NCI-H510A (cell line): Measurements from ENCODE around the gene SETD3.

Experiments used
- DNase-seq: peaks from one replicate; lab custom pipeline; 2025; lab: John Stamatoyannopoulos, UW

Gene SETD3

GRCh38 chr14:99423434-99423833 is 57.2 kb downstream of the SETD3 start:
- DNase-seq, result no peak

- DNase-seq, result no peak
Measured at GRCh38 chr14:99422228-99423010, 58.2 kb downstream of the SETD3 start.

- peak; percentile 52 for DNase-seq
Measured at GRCh38 chr14:99420711-99421110, 59.9 kb downstream of the SETD3 start.

- DNase-seq, result no peak
Measured at GRCh38 chr14:99419905-99420304, 60.8 kb downstream of the SETD3 start.

- no peak for DNase-seq
Measured at GRCh38 chr14:99418242-99418641, 62.4 kb downstream of the SETD3 start.

GRCh38 chr14:99416909-99417308 is 63.8 kb downstream of the SETD3 start:
- no peak for DNase-seq

- peak; percentile 49 for DNase-seq
Measured at GRCh38 chr14:99415496-99416281, 65.0 kb downstream of the SETD3 start.

- no peak for DNase-seq
Measured at GRCh38 chr14:99413911-99414310, 66.7 kb downstream of the SETD3 start.

- DNase-seq, result no peak
Measured at GRCh38 chr14:99413172-99413571, 67.5 kb downstream of the SETD3 start.

- DNase-seq, result no peak
Measured at GRCh38 chr14:99412117-99413061, 68.3 kb downstream of the SETD3 start.

- no peak for DNase-seq
Measured at GRCh38 chr14:99410019-99410418, 70.6 kb downstream of the SETD3 start.

- DNase-seq, result no peak
Measured at GRCh38 chr14:99408971-99409289, 71.7 kb downstream of the SETD3 start.

GRCh38 chr14:99408286-99408970 is 72.2 kb downstream of the SETD3 start:
- no peak for DNase-seq

GRCh38 chr14:99407416-99407815 is 73.2 kb downstream of the SETD3 start:
- DNase-seq, result no peak

GRCh38 chr14:99402950-99403349 is 77.7 kb downstream of the SETD3 start:
- DNase-seq, result no peak

GRCh38 chr14:99402285-99402648 is 78.4 kb downstream of the SETD3 start:
- no peak for DNase-seq

- no peak for DNase-seq
Measured at GRCh38 chr14:99401621-99402284, 78.9 kb downstream of the SETD3 start.

- no peak for DNase-seq
Measured at GRCh38 chr14:99401211-99401610, 79.4 kb downstream of the SETD3 start.

GRCh38 chr14:99397698-99398097 is 83.0 kb downstream of the SETD3 start:
- DNase-seq, result no peak

- DNase-seq, result no peak
Measured at GRCh38 chr14:99395909-99396530, 84.6 kb downstream of the SETD3 start.
